ENCODE results near the gene SNRPE.
"Not testable (repeated sequence)": the region's sequence is repeated elsewhere in the genome, so short reads cannot be mapped to it uniquely, and the experiment has no call there.

Gene SNRPE

DNA sequence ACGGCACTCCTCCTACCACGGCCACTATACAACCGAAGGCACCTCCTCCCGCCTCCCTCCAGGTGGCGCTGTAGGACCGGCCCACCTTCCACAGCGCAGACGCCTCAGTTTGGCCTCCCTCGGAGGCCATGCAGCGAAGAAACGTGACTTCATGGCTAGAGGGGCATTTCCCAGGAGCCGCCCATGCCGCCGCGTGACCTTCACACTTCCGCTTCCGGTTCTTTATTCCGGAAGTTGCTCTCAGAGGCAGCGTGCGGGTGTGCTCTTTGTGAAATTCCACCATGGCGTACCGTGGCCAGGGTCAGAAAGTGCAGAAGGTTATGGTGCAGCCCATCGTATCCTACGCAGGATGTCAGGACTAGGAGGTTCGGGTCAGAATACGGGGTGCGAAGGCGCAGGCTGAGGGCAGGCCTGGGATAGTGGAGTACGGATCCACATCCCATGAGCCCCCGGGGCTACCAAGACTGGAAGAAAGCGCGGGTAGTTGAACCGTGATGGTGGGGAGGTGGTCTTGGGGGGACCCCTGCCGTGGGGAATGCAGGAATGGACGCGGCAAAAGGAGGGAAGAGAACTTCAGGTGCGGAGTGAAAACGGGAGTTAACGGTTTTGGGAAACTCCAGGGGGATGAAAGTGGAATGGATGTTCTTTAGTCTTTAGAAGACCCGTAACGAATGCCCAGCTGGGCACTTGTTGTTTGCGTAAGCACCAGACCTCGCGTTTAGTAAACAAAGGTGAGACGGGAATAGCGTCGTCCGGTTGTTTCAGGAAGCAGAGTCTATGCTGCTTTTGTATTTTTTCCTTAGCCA is at the start of gene SNRPE:
Gene SNRPE (plus strand): TSS at position 221 of the 806 bp plus-strand sequence. CDS start 61 bp downstream, at position 282.
- DNase-seq (ENCODE audit: low read depth in 2 of 2) = peak; percentile 93

GRCh38 chr1:203813581-203814341 is 47.6 kb upstream of the SNRPE start:
- no peak for DNase-seq (ENCODE audit: low read depth in 2 of 2)

- DNase-seq (ENCODE audit: low read depth in 2 of 2) = no peak
Measured at GRCh38 chr1:203818399-203818798, 43.0 kb upstream of the SNRPE start.

DNA sequence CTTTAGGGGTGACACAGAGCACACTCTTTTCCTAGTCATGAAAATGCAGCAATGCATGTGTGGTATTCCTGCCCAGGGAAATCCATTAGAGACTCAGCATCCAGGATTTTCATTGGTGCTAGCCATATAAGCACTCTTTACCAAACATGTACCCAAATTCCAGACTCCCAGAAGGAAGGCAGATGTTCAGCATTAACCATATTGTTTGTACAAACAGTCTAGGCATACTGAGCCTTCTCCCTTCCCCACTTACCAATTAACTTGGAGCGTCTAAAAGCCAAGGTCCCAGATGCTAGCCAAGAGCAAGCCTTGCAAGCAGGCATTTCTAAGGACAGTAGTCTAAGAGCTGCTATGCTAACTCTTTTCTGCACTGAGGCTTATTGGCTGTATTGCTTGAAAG is 38.1 kb upstream of the SNRPE start:
- DNase-seq (ENCODE audit: low read depth in 2 of 2) = no peak

DNA sequence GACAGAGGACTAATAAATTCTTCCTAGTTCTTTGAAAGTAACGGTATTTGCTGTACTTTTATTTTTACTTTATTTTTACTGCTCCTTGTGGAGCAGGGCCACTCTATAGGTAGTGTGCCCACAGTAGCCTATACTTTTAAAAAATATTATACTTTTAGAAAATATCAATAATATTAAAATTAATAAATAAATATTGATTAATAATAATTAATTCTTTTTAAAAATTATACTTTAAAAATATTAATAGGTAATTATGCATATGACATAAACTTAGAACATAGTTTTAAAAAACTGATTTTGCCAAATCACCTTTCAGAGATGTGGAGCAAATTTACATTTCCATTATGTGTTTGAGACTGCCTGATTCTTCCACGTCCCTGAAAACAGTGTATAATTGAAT is 35.2 kb upstream of the SNRPE start:
- DNase-seq (ENCODE audit: low read depth in 2 of 2) = no peak

GRCh38 chr1:203828002-203828401 is 33.4 kb upstream of the SNRPE start:
- DNase-seq (ENCODE audit: low read depth in 2 of 2) = no peak

- no peak for DNase-seq (ENCODE audit: low read depth in 2 of 2)
Measured at GRCh38 chr1:203828503-203828902, 32.9 kb upstream of the SNRPE start.

DNA sequence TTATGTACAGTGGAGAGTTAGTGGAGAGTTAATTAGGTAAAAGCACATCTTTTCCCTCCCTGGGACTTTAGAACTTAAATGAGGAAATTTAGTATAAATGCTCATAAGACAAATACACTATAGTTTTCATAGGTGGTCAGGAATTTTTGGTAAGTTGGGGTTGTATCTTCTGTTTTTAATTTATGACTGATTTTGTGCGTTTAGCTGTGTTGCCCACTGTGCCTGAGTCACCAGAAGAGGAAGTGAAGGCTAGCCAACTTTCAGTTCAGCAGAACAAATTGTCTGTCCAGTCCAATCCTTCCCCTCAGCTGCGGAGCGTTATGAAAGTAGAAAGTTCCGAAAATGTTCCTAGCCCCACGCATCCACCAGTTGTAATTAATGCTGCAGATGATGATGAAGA is 32.2 kb upstream of the SNRPE start:
- not testable (repeated sequence) for DNase-seq (ENCODE audit: low read depth in 2 of 2)

DNA sequence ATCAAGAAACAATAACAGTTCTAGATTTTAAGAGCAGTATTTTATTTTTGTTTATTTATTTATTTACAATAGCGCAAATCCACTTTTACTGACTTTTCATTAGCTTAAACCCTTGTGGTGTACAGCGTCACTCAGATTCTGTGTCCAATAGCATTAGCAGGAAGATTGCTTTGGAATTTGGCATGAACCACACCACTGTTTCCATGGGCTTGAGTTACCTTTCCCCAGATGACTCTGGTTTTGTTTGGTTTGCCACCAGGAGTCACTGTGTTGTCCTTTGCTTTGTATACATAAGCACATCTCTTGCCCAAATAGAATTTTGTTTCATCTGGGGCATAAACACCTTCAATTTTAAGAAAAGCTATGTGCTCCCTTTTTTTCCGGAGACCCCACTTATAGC is 25.9 kb upstream of the SNRPE start:
- DNase-seq (ENCODE audit: low read depth in 2 of 2) = no peak

GRCh38 chr1:203839081-203839480 is 22.3 kb upstream of the SNRPE start:
- no peak for DNase-seq (ENCODE audit: low read depth in 2 of 2)

DNA sequence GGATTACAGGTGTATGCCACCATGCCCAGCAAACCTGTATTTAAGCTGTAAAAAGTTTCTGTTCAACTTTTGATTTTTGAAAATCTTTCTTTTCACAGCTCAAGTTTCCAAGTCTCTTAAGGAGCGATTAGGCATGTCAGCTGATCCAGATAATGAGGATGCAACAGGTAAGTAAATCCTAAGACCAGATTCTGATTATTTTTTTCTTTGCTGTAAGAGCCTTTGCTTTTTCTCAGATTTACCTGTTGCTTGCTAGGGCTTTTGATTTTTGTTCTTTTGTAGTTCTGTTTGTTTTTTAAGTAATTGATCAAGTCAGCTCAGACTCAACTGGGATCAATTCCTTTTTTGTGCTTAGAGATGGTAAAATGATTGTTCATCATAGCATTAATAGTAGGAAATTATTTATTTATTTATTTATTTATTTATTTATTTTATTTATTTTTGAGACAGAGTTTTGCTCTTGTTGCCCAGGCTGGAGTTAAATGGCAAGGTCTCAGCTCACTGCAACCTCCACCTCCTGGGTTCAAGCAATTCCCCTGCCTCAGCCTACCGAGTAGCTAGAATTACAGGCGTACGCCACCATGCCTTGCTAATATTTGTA is 21.1 kb upstream of the SNRPE start:
- no peak for DNase-seq (ENCODE audit: low read depth in 2 of 2)

DNA sequence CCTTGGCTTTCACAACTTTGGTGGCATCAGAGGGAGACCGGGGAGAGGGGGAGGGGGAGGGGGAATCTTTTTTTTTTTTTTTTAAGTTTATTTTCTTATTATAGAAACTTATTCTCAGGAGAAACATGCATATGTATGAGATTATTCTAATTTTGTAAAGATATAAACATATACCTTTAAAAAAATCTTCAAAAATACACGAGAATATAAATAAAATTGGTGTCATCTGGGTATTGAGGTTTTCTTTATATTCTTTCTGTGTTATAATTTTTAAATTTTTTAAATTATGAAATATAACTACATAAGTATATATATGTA is 18.9 kb upstream of the SNRPE start:
- no peak for DNase-seq (ENCODE audit: low read depth in 2 of 2)

DNA sequence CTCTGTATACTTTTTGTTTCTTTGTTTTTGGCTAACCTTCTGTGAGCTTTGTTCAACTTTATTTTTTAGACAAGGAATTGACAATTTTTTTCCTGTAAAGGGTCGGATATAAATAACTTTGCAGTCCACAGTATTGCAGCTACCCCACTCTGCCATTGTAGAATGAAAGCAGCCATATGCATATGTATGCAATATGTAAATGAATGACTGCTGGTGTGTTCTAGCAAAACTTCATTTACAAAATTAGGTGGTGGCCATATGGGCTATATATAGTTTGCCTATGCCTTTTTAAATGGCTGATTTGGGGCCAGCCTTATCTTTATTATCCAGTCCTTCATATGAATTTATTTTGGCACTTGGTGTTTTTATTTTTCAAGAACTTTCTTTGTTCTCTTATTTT is 18.0 kb upstream of the SNRPE start:
- DNase-seq (ENCODE audit: low read depth in 2 of 2) = no peak

GRCh38 chr1:203853112-203853511 is 8.3 kb upstream of the SNRPE start:
- not testable (repeated sequence) for DNase-seq (ENCODE audit: low read depth in 2 of 2)

DNA sequence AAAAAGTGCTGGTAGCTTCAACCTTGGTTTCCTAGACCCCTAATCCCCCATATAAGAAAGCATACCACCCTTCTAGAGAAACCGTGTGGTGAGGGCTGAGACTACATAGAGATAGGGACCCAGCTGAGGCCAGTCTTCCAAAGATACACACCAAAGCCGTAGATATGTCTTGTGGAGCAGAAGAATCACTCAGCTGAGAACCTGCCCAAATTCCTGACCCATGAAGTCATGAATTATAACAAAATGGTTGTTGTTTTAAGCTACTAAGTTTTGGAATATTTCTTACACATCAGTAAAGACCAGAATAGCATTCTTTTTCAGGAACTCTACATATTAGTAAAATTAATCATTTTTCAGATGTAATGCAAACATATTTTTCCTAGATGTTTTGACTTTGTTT is 3.3 kb upstream of the SNRPE start:
- no peak for DNase-seq (ENCODE audit: low read depth in 2 of 2)

DNA sequence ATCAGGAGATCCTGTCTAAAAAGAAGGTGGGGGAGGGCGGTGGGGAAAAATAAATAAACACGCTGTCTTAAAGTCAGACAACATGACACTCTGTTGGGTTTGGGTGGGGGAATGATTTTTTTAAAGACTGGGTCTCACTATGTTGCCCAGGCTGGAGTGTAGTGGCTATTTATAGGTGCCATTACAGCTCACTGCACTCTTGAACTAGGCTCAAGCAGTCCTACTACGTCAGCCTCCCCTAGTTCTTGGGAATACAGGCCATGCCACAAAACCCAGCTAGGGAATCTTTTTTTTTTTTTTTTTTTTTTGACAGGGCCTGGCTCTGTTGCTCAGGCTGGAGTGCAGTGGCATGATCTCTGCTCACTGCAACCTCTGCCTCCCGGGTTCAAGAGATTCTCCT is 2.4 kb upstream of the SNRPE start:
- no peak for DNase-seq (ENCODE audit: low read depth in 2 of 2)

GRCh38 chr1:203860396-203861025 is 888 bp upstream of the SNRPE start:
- DNase-seq (ENCODE audit: low read depth in 2 of 2) = no peak

- no peak for DNase-seq (ENCODE audit: low read depth in 2 of 2)
Measured at GRCh38 chr1:203867802-203868201, 6.4 kb downstream of the SNRPE start.

DNA sequence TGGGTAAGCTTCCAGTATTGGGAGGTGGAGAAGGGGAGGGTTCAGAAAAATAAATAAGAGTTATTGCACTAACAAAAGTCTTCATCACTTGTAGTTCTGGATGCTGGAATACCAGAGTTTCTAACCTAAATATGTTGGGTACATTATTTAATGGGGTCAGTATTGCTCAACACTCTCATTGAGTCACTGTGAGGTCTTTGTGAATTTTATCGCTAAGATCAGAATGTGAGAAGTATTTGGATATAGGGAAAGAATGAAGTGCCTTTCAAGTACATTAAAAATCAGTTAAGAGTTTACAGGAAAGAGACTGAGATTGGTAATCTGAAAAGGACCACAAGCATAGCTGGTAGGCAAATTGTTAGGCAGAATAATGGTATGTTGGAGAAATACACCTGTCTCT is 8.8 kb downstream of the SNRPE start:
- DNase-seq (ENCODE audit: low read depth in 2 of 2) = no peak

DNA sequence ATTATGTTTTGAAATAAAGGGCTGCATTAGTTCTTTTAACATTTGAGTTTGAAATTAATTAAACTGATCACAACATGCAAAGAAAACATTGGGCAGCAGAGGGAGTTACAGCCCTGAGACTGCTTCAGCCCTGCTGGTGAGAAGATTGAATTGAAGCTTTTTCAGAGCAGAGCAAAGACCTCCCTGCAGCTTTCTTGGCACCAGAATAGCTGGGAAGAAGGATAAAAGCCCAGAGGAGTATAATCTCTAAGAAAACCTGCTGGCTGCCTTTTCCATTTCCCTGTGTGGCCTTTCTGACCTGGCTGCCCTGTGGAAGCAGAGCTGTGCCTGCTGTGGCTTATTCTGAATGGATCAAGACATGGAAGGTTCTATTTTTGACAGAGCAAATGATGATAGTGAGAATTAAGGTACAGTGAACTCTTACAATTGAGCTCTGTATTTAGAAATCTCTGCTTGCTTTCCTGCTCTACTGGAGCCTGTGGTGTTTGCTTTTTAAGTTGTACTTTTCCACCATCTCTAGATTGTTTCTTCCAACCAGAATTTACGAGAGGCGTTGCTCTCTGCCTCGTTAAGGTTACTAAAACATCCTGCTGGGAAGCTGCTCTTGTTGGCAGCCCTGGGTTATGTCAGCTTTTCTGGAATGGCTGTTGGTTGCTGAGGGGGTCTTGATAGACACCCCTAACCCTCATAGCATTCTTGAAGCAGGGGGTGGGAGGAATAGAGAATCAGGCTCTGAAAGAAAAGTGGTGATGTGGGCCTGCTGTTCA is 9.9 kb downstream of the SNRPE start:
- DNase-seq (ENCODE audit: low read depth in 2 of 2) = no peak

- DNase-seq (ENCODE audit: low read depth in 2 of 2) = no peak
Measured at GRCh38 chr1:203873094-203873493, 11.7 kb downstream of the SNRPE start.

- DNase-seq (ENCODE audit: low read depth in 2 of 2) = no peak
Measured at GRCh38 chr1:203878422-203878821, 17.0 kb downstream of the SNRPE start.

All from stimulated activated CD4-positive, alpha-beta T cell treated with anti-CD3 and anti-CD28 coated beads, Interleukin-15, amount 100 ng/mL, for 48 hours (primary cell).